HG03520 (cell line): ENCODE measurements around the gene LIMS1.
A peak's percentile ranks its signal among the peaks of the same experiment; 100 is the strongest.

Experiments used
- ATAC-seq: cut with Tn5 transposase; IDR thresholded peaks from one replicate; pipeline ENCODE4 v1.9.1; 2021; ENCODE audit warnings: mild to moderate bottlenecking, moderate library complexity; ENCODE audit not compliant: unreplicated experiment

The LIMS1 gene

DNA sequence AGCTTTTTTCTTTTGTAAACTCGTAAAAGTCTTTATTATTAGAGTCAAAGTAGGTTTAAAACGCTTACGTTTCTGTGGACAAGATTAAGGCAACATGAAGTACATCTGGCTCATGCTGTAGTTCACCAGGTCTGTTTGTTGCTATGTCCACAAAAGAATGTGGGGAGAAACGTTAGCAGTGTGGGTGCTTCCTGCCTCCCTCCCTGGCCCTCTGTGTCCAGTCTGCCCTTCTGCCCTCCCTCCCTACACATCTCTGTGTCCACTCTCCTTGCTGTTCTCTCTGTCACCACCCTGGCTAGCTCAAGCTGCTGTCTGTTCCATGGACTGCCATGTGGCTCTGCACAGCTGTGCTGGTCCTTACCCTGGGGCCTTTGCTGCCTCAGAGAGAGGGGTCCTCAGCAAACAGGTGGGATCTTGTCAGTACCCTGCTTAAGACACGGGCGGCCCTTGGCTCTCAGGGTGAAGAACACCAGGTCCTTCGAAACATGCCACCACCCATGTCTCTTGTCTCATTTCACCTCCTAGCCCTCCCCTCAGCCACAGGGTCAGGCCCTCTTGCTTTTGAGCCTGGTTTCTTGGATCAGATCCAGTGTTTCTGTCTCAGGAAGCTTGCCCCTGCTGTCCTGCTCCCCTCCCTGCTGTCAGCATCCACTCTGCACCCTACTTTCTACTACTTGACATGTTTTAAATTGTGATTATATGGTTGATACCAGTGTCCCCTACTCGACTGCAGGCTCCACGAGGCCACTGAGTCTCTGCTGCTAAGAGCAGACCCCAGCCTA lies 79.2 kb downstream of the LIMS1 start:
- ATAC-seq = no peak

DNA sequence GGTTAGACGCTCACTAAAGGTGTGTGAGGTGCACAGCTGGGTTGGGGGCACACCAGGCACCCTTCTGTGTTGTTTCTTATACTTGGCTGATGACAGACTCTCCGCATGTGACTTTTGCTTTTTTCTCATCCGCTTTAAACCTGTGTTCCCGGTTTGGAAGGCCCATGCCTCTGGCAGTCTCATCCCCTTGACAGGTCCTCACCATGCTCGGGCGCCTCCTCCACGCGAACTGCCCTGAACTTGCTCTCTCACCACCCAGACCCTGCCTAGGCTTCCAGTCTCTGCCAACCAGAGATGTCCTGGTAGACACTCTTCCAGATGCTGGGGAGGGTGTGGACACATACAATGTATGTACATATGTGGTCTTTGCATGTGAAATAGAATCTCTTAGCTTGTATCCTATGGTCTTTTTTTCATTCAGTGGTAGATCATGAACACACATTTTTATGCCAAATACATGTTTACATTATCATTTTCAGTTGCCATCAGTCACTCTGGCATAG lies 79.8 kb downstream of the LIMS1 start:
- ATAC-seq = no peak

DNA sequence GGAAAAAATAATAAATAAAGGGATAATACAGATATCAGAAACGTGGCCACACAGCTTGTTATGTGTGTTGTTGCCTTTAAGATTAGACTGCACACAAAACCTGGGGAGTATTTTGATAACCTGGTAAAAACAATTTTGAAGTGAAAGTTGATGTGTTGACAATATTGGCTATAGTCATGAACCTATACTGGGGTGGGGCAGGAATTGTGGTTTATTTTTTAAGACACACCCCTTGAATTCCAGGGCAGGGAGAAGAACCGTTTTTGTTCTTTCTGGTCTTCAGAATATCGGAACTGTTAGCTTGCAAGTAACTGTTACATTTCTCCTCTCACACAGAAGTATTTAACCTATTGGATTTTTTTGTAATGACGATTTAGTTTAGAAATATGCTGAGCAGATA lies 80.4 kb downstream of the LIMS1 start:
- no peak for ATAC-seq

DNA sequence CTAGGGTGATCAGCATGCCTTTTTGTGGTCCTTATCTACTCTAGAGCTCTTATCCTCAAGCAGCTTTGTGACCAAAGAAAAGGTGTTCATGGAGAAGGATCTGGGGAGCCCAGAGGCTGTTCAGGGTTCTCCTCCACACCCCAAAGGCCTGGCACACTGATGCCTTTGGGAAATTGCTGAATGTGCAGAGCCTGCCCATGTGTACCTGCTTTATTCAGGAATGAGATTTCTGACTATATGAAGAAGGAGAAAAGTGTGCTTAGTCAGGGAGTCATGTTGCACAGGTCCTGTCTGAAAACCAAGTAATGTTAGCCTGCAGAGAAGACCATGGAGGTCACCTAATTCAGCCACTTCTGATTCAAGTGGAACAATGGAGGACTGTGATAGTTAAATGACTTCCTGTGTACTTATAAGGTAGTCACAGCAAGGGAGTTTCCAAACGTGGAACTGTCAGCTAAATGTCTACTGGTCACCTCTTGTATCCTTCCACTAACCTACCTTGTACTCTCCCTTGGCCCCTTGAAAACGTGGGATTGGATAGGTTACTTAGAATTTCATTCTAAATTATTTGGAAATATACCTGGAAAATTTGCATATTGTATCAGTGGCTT lies 81.3 kb downstream of the LIMS1 start:
- ATAC-seq = no peak

DNA sequence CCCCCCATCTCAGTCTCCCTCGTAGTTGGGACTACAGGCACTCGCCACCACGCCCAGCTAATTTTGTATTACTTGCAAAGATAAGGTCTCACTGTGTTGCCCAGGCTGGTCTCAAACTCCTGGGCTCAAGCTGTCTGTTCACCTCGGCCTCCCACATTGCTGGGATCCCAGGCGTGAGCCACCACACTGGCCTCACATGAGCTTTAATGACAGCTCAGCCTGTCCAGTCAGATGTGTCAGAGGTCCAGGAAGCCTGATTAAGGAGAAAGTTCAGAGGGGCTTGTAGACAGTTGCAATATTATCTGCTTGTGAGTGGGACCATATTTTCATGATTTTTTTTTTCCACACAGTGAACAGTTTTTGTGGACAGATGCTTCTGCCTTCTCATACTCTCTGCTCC lies 82.0 kb downstream of the LIMS1 start:
- ATAC-seq = no peak

DNA sequence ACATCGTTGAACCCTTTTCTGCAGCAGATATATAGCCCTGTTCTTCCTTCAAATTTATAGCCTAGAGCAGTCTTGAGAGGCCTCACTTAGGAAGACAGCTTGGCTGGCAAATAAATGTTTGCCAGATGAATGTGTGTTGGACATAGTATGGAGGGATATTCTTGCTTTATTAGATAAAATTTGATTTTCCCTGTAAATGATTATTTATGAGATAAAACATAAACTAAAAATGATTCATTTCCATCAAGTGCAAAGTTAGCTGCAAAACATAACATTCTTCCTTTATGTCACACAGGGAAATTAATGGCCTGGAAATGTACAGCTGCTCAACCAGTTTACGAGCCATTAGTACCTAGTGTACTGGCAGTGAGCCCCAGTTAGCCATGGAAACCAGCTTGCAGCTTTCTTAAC lies 82.5 kb downstream of the LIMS1 start:
- no peak for ATAC-seq

DNA sequence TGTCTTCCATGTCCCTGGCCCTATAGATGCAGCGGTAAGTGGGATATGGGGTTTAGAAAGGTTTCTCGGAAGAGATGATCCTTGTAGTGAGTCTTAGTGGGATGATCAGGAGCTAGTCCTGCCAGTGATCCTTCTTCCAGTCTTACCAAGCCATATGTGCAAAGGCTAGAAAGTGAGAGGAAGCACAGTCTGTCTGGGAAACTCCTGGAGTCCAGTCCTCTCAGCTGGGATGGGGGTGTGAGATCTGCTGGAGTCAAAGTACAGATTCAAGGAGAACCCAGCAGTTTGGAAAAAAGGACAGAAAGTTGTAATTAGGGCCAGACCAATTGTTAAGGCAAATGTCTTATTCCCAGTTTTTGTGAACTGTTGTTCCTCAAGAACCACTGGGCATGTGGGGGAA lies 83.3 kb downstream of the LIMS1 start:
- no peak for ATAC-seq

DNA sequence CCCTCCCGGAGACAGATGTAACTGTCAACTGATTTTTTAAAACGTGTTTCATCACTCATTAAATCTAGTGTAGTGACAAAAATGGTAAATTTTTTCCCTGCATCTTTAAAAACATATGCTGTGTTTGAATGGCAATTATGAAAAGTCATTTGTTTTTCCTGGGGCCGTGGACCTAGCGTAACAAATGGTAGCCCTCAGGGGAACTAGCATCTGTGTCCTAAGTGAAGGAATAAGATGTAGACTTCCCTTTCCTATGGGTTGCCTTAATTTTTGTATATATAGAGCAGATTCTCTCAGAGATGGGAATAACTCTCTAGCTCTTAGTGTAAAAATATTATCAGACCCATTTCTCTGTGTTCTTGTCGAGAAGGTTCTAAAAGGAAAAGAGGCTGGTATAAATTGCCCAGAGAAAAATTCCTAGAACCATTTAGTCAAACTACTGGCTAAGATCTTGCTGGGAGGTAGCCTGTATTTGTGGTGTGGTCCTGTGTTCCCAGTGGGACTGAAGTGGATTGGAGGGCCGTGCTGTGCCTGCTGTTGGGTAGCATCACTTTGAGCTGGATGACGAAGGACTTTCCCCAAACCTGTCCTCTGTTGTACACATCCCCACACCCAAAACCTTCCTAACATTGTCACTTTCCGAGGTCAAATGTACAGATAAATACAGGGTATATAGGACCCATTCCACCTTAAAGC lies 85.8 kb downstream of the LIMS1 start:
- no peak for ATAC-seq

DNA sequence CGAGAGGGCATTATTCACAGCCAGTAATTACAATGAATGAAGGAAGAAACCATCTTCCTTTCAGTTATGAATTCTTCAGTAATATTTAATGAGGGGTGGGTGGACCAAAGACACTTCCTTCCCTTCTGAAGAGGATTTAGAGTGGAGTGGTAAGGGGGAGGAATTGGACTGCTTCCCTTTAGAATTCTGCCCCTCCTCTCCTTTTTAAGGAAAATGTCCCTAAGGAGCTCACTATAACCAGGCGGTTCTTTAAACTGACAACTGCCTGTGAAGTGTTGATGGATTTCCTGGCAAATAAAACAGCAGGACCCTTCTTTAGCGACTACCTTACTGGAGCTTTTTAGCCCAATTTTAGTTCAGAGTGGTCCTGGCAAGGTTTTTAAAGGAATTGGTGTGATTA lies 86.4 kb downstream of the LIMS1 start:
- no peak for ATAC-seq

DNA sequence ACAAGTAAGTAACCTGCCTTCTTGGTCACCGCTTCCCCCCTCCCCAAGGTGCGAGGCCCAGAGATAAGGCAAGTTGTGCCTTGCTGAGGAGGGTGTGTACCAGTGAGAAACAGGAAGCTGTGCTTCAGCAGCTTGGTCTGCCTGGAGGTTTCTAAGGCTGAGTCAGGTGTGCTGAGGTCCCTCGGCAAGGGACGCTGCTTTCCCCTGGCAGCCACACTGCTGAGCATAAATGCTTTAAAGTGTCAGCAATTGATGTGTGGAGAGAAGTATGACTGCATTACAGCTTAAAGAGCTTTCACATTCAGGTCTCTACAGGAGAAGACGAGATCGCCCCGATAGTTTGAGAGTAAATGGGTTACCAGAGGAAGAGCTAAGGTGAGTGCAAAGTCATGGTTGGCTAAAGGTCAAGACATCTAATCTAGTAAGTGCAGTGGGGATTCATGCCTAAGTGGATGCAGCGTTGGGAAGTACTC lies 86.9 kb downstream of the LIMS1 start:
- peak; percentile 99 for ATAC-seq

DNA sequence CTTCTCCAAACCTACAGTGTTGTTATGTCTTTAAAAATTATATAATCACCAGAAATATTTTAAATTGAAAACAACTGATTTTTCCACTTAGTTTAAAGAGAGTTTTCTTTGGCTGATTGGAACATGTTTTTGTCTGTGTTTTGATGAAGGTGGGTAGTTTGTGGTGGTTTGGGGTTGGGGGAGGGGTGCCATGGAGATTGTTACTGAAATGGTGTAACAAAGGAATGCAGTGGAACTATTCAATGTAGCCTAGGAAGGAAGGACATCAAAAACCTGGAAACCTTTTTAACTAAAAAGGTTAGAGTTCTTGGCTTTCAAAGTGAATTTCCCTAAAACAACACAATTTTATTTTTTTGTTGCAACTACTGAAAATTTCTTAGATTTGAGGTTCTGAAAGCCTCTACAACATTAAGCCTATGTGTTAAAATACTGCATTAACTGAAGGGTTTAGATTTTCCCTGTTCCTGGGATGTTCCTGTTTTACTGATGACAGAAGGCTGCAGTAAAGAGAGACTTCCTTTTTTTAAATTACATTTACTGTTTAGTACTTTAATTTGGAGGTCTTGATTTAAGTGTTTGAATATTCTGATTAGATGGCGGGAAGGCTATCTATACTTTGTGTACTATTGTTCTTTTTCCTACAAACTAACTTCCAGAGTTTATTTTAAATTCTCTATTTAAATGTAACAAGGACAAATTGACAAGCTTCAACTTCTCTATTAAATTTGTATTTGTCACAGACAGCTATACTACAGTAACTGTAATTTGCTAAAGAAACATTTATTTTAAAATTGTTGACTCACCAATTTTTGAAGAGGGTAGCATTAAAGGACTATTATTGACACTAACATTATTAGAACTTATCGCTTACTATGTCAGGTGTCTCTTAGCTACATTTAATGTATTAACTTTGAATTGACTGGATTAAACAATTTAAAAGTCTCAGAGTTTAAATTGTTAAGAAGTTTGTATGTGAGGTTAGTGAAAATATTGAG lies 87.7 kb downstream of the LIMS1 start:
- no peak for ATAC-seq

DNA sequence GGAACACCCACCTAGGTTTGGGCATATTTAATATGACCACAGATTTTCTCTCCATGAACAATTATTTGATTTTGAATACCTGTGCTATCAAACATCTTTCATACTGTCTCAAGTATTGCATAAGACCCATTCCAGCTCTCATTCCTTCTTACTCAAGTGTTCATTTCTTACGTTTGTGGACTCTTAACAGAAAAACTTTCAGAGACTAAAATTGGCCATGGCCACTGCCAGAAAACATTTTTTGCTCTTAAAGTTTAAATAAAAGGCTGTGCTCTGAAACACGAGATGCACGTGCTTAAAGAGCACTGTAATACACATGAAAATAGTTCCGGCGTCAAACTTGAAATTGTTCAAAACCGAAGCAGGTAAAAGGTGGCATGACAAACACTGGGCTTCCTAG lies 89.3 kb downstream of the LIMS1 start:
- ATAC-seq = no peak

DNA sequence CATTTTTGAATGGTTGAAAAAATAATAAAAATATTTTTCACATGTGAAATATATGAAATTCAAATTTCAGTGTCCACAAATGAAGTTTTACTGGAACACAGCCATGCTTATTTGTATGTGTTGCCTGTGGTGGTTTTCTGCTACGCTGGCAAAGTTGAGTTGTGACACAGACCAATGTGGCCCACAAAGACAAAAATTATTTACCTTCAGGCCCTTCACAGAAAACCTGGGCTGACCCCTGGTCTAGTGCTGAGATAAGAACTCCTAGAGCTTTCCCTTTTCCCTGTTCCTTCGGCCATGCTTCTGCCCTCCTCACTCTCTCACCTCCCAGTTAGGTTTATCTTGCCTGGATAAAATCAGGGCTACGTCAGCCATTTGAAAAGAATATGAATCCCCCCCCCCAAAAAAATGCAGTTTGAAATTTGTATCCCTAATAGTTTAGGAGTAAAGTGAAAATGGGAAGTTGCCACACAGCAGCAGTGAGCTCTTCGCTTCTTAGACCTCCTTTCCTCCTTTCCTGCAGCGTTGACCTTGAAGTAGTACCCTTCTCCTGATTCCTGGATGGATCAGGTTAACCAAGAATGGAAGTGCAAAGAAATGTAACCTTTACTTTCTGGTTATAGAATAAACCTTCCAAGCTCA lies 91.0 kb downstream of the LIMS1 start:
- no peak for ATAC-seq

DNA sequence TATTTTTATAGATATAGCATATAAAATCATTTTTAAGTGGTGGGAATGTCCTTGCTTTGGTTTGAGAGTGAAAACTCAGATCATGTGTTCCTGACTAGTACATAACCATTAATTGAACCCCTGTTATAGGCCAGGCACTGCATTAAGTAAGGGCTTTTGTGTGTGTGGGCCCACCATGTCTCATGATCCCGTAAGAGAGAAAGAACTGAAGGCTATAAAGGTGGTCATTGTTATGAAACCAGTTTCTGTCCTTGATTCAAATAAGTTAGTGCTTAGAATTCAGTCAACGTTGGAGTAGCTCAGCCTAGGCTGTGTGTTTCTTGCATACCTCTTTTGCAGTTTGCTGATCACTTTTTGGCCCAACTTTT lies 91.5 kb downstream of the LIMS1 start:
- ATAC-seq = no peak

DNA sequence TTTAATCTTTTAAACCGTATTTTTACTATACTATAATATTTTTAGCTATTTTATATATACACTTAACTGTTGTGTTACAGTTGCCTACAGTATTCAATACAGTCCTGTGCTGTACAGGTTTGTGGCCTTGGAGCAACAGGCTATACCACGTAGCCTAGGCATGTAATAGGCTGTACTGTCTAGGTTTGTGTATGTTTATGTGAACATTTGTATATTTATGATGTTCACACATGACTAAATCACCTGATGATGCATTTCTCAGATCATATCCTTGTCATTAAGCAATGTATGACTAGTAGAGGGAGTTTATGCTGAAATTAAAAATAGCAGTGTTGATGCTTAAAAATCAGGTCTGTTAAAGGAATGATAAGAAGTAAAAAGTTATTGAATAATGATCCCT lies 92.7 kb downstream of the LIMS1 start:
- no peak for ATAC-seq

DNA sequence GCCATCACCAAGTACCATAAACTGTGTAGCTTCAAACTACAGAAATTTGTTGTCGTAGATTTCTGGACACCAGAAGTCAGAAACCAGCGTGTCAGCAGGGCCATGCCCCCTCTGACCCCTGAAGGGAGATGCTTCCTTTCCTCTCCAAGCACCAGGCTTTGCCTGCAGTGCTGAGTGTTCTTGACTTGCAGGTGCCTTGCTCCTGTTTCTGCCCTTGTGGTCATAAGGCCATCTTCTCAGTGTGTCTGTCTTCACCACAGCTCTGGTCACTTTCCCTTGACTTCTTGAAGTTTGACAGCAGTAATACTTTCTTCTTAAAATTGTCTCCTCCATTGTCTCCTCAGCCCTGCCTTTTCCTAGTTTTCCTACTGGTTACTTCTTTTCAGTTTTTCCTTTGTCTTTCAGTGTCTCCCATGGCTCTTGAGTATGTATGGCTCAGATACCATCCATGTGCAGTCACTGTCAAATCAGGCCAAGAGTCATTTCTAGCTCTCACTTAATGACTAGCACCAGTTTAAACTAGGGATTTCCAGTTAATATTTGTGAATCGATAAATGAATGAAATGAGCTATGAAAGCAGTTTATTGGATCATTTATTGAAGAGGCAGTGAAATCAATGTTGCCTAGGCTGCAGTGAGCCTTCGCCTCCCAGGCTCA lies 93.8 kb downstream of the LIMS1 start:
- ATAC-seq = no peak

DNA sequence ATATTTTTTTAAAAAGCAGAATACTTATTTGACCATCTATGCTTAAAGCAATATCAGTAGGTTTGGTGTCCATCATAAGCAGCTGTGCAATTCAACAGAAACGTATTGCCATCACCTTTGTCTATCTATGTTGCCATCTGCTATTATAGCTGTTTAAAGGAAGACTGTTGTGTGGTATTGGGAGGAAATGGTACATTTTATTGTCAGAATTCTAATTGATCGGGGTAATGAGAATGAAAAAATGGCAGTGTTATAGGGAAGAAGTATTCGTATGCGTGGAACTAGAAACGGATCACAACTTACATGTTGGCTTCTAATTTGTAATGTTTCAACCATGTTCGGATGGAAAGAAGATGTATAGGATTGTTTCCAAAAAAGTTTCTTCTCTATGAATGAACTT lies 94.7 kb downstream of the LIMS1 start:
- no peak for ATAC-seq

DNA sequence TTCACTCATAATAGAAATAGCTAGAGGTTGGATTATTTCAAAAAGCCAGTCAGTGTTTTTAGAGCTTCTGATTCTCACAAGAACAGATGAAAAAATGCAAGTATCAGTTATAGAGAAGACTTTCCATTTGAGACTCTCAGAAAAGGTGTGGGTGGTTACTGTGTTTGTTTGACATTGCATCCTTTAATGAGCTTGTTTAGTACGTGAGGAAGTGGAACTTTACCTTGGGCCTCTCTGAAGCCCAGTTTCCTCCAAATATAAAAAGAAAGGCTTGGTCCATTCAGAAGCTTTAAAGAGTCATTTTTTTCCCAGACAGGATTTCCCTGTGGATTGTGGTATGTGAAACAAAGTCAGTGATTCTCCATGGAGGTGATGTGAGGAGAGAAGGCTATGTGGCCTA lies 95.1 kb downstream of the LIMS1 start:
- ATAC-seq = peak; percentile 56

DNA sequence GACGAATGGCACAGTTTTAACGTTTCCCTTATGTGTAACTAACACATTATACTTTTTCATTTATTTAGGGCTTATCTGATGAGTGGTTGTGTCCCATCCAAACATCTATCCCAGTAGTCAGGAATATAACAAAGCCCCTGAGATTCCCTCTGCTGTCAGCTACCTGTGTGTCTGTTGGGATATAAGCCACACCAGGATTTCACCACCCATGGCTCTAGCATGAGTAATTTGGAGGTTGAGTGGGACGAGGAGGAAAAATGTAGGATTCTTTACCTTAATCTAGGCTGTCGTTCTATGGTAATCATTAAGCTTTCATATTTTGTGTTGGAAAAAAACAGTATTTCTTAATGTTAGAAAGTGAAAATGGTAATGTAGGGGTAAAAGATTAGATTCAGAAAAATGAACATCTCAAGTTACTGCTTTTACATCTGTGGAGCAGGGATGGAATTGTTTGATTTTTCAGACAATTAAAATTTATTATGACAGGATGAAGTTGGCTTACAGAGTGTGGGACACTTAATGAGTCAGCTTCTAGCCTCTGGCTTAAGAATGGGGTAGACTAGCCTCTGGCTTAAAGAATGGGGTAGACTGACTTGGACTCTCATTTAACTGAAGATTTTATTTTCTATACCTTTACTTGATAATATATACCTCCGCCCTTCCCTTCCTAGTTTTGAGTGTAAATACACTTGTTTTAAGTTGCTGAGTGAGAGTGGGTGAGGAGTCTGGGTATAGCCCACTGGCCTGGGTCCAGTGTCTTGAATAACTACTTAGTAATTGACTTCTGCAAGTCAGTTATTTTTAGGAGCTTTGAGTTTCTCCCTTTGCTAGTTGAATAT lies 96.5 kb downstream of the LIMS1 start:
- no peak for ATAC-seq
